Kidney (tissue), 22 donors: ENCODE results near the gene PAX4. TPM values are rescaled to one million over a fixed set of nuclear protein-coding genes. Genes with fewer than 3 reads are reported as not detected.

Experiments used
- DNase-seq, 5 donors: peaks; one replicate each; pipeline ENCODE4 v3.0.0-alpha.2; 2013 to 2020
- FAIRE-seq: peaks from 2 replicates; lab custom pipeline; 2012; peaks lifted over from hg19 to GRCh38; lab: Jason Lieb, UNC
- H3K27ac ChIP-seq, 2 donors: one replicate each; pipeline ENCODE4 v1.7.0; 2013; ENCODE audit warnings: low read depth in 2 of 2, low read length in 2 of 2, inconsistent platforms in 1 of 2
- H3K27me3 ChIP-seq: one replicate; pipeline ENCODE4 v1.7.1; 2013; ENCODE audit warnings: low read length, inconsistent platforms; ENCODE audit not compliant: control insufficient read depth, insufficient read depth
- H3K36me3 ChIP-seq, 3 donors: one replicate each; pipeline versions ENCODE4 v1.7.0 to v1.7.1; 2013; ENCODE audit warnings: low read length in 3 of 3, control low read depth in 1 of 3, inconsistent platforms in 1 of 3; ENCODE audit not compliant: insufficient read depth in 3 of 3, control insufficient read depth in 2 of 3
- H3K4me1 ChIP-seq, 3 donors: one replicate each; pipeline versions ENCODE4 v1.7.0 to v1.7.1; 2013; ENCODE audit warnings: low read length in 3 of 3, inconsistent platforms in 1 of 3, low read depth in 1 of 3; ENCODE audit not compliant: control insufficient read depth in 2 of 3, insufficient read depth in 2 of 3
- H3K4me3 ChIP-seq, 3 donors: one replicate each; pipeline versions ENCODE4 v1.7.0 to v1.8.1; 2013; ENCODE audit warnings: low read length in 3 of 3, control low read depth in 1 of 3, inconsistent platforms in 1 of 3
- H3K9ac ChIP-seq, 3 donors: one replicate each; pipeline versions ENCODE4 v1.7.0 to v1.7.1; 2013; ENCODE audit warnings: low read length in 3 of 3, control low read depth in 1 of 3, inconsistent platforms in 1 of 3
- H3K9me3 ChIP-seq, 3 donors: one replicate each; pipeline versions ENCODE4 v1.7.0 to v1.7.1; 2013; ENCODE audit warnings: low read length in 3 of 3, control low read depth in 1 of 3, inconsistent platforms in 1 of 3; ENCODE audit not compliant: control insufficient read depth in 2 of 3, insufficient read depth in 1 of 3
- intact Hi-C: fragments of 100-400 bp; cut with DNase I; formaldehyde crosslinking; loops from one replicate; pipeline ENCODE4 v1.11.1; 2022
- long read RNA-seq, 10 donors: library from polyadenylated mRNA in 1 of 10; unstranded in 1 of 10; transcript quantifications; one replicate each; pipeline ENCODE4 v2.0.0 and lab custom pipeline, GENCODE V29; 2021 to 2026
- polyA plus RNA-seq: library from polyadenylated mRNA; stranded (reverse); fragments of 350-450 nt; fragmentation: Illumina TruSeq; extraction: RNeasy Lipid Tissue Mini Kit (QIAGEN cat#74804); gene quantifications from one replicate; pipeline ENCODE4 v1.2.3, GENCODE V29; 2014; ENCODE audit warnings: low read depth, low replicate concordance; ENCODE audit not compliant: insufficient read depth
- total RNA-seq: library from RNA; stranded (reverse); fragmentation: NEBNext Ultra II Directional; extraction: Animal tissue kit (Norgen Biotek cat#: 25700); gene quantifications from one replicate; pipeline ENCODE4 v1.2.1, GENCODE V29; 2021
- TF ChIP-seq, protein P1 (sequence below): IDR thresholded peaks from 3 replicates; pipeline ENCODE4 v1.5.1; 2012; ENCODE audit warnings: mild to moderate bottlenecking, moderate library complexity, borderline replicate concordance; ENCODE audit not compliant: insufficient read depth; ENCODE audit errors: extremely low read depth
- donor health status: control.
- donor health status: control.
- donor health status: control.
- donor health status: control.
- donor health status: control.
- donor health status: DM: yes; HTN: yes; CAD: no.
- donor health status: Normal renal cell carcinoma (clear cell type).

Gene PAX4, protein sequence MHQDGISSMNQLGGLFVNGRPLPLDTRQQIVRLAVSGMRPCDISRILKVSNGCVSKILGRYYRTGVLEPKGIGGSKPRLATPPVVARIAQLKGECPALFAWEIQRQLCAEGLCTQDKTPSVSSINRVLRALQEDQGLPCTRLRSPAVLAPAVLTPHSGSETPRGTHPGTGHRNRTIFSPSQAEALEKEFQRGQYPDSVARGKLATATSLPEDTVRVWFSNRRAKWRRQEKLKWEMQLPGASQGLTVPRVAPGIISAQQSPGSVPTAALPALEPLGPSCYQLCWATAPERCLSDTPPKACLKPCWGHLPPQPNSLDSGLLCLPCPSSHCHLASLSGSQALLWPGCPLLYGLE
- total RNA-seq: not detected
- polyA plus RNA-seq: not detected
- long read RNA-seq, donor 1: 0 reads
- long read RNA-seq, donor 2: 0 reads
- long read RNA-seq, donor 3: 0 reads
- long read RNA-seq, donor 4: 0 reads
- long read RNA-seq, donor 5: 0 reads
- long read RNA-seq, donor 6: 0 reads
- long read RNA-seq, donor 7: 0 reads
- long read RNA-seq, donor 8: 0 reads
- long read RNA-seq, donor 9: 0 reads
- long read RNA-seq, donor 10: 0 reads

DNA sequence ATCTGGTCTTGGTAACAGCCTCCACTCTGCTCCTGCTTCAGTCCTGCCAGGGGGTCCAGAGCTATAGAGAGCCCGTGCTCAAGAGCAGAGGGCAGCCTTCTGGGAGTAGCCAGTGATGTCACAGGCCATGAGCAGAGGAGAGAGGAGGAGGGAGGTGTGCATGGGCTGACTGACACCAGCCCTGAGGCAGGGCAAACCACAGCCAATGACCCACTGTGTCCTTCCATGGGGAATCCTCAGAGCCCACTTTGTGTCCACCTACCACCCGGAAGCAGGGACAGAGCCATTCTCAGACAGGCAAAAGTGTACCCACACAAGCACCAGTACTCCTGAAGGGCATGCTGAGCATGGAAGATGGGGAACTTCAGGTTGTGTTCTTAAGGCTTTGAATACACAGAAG is at the start of gene PAX4:
PAX4 (minus strand) TSS at position 101 of the 400 bp plus-strand sequence. CDS start 2,214 bp downstream, outside the sequence.
- Histone ChIP-seq H3K27ac (no peak within 1 kb of the TSS), H3K4me3 (no peak within 1 kb of the TSS), H3K9me3 (no peaks in the 10 kb centered on the region), H3K27me3 (no peaks in the 10 kb centered on the region), H3K36me3 (no peaks in the 10 kb centered on the region), H3K9ac (no peak within 1 kb of the TSS), H3K4me1 (no peaks in the 10 kb centered on the region)
- DNase-seq (no peak), FAIRE-seq (no peak)
- intact Hi-C loops: no loop called here
- TF ChIP-seq, protein P1, sequence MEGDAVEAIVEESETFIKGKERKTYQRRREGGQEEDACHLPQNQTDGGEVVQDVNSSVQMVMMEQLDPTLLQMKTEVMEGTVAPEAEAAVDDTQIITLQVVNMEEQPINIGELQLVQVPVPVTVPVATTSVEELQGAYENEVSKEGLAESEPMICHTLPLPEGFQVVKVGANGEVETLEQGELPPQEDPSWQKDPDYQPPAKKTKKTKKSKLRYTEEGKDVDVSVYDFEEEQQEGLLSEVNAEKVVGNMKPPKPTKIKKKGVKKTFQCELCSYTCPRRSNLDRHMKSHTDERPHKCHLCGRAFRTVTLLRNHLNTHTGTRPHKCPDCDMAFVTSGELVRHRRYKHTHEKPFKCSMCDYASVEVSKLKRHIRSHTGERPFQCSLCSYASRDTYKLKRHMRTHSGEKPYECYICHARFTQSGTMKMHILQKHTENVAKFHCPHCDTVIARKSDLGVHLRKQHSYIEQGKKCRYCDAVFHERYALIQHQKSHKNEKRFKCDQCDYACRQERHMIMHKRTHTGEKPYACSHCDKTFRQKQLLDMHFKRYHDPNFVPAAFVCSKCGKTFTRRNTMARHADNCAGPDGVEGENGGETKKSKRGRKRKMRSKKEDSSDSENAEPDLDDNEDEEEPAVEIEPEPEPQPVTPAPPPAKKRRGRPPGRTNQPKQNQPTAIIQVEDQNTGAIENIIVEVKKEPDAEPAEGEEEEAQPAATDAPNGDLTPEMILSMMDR: no peak

DNA sequence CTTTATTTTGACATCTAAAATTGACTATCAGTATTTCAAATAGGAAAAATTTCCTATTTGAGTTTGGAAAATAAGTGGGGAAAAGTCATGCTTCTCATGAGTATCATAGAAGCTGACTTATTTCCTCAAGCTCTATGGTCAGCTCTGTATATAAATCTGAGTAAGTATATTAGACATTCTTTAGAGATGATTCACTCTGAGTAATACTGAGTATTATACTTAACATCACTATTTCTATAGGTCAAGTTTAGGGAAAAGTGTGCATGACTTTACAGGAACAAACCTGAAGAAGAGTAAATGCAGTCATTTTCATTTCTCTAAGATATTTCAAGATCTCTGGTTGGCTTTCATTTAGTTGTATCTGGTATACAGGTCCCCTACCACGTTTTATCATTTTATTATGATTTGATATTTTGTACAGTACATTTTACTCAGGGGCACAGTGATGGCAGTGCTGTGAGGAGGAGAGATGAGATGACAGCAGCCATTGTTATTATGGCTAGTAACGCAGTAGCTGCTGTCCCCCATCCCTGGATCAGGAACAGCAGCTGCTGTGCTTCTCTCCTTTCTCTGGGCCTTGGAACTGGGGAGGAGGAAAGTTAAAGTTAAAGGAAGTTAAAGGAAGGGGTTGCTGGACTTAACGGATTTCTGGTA is 49.2 kb upstream of the PAX4 start:
- TF ChIP-seq, protein P1: no peak
- H3K27me3 ChIP-seq: no peaks in the 10 kb centered on the region
- no peak overlapping the region for H3K4me3 ChIP-seq
- FAIRE-seq (no peak), DNase-seq (no peak)
- no peak overlapping the region for H3K27ac ChIP-seq
- no peaks in the 10 kb centered on the region for H3K36me3 ChIP-seq
- intact Hi-C loops: no loop called here
- no peaks in the 10 kb centered on the region for H3K9me3 ChIP-seq
- no peak overlapping the region for H3K9ac ChIP-seq
- peaks cover 0 to 3% (median 0%) of the 10 kb centered on the region in 3 donors for H3K4me1 ChIP-seq

DNA sequence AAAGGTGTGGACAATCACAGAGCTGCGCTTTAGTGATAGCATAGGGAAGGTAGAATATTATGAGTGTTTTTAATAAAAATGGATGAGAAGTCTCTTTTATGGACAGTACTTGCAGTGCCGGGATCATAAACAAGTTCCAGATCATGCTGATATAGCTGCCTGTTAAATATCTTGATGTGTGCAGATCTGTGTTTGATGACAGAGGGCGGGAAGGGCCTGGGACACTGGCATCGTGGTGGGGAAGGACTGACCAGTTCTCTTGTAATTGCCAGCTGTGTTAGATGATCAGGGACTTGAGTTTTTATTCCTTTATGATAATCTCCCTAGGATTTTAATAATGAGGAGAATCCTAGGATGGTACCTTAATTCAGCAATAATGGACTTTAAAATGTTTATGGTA is 48.7 kb upstream of the PAX4 start:
- H3K27me3 ChIP-seq: no peaks in the 10 kb centered on the region
- intact Hi-C loops: no loop called here
- no peaks in the 10 kb centered on the region for H3K36me3 ChIP-seq
- FAIRE-seq (no peak), DNase-seq (no peak)
- H3K27ac ChIP-seq: no peak overlapping the region
- H3K9me3 ChIP-seq: no peaks in the 10 kb centered on the region
- TF ChIP-seq, protein P1: no peak
- H3K4me1 ChIP-seq: peaks cover 0 to 3% (median 0%) of the 10 kb centered on the region in 3 donors
- no peak overlapping the region for H3K9ac ChIP-seq
- H3K4me3 ChIP-seq: no peak overlapping the region
